Nephron progenitor cell (in vitro differentiated cells): ENCODE results near the gene ABCC11.

ENCODE experiments used
- DNase-seq: peaks from one replicate; pipeline ENCODE4 v3.0.0; 2021
- H3K27ac Mint-ChIP-seq: 2 replicates; pipeline ENCODE4 v1.8.0; 2021; ENCODE audit warnings: mild to moderate bottlenecking, moderate library complexity, mixed read lengths
- H3K27me3 Mint-ChIP-seq: 2 replicates; pipeline ENCODE4 v1.8.0; 2021; ENCODE audit warnings: mild to moderate bottlenecking, low read depth, mixed read lengths; ENCODE audit not compliant: poor library complexity
- H3K36me3 Mint-ChIP-seq: 2 replicates; pipeline ENCODE4 v1.8.0; 2021; ENCODE audit warnings: low read depth, mixed read lengths
- H3K4me1 Mint-ChIP-seq: 2 replicates; pipeline ENCODE4 v1.8.0; 2021; ENCODE audit warnings: mixed read lengths
- H3K4me3 Mint-ChIP-seq: 2 replicates; pipeline ENCODE4 v1.8.0; 2021; ENCODE audit warnings: mild to moderate bottlenecking, moderate library complexity, mixed read lengths
- H3K9me3 Mint-ChIP-seq: 2 replicates; pipeline ENCODE4 v1.8.0; 2021; ENCODE audit warnings: mild to moderate bottlenecking, moderate library complexity, mixed read lengths
- TF ChIP-seq, protein P1 (sequence below): fragments of 200-600 bp; sonication (generic); IDR thresholded peaks from 2 replicates; pipeline ENCODE4 v1.5.0; 2021; ENCODE audit warnings: antibody characterized with exemption

Gene ABCC11

DNA sequence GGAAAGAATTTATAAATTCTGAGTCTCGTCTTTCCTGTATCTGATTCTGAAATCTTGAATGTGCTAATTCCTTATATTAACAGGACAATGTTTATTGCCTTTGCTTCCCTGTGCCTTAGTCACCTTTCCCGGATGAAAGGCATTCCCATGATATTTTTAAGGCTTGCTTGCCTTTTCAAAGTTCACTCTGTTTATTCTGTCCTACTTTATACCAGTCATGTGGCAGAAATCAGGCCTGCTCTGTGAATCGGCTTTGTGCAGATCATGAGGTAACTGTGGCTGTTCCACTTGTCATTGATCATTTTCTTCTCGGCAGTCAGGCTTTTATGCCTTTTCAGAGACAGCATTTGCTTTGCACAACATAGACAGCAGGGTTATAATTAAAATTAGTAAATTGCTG is 28.8 kb upstream of the ABCC11 start:
- Mint-ChIP-seq H3K27ac (no peak overlapping the region), H3K9me3 (no peaks in the 10 kb centered on the region), H3K4me3 (no peak overlapping the region), H3K4me1 (peaks cover 24% of the 10 kb centered on the region), H3K27me3 (no peaks in the 10 kb centered on the region), H3K36me3 (peaks cover 19% of the 10 kb centered on the region)
- no peak for DNase-seq
- TF ChIP-seq, protein P1, sequence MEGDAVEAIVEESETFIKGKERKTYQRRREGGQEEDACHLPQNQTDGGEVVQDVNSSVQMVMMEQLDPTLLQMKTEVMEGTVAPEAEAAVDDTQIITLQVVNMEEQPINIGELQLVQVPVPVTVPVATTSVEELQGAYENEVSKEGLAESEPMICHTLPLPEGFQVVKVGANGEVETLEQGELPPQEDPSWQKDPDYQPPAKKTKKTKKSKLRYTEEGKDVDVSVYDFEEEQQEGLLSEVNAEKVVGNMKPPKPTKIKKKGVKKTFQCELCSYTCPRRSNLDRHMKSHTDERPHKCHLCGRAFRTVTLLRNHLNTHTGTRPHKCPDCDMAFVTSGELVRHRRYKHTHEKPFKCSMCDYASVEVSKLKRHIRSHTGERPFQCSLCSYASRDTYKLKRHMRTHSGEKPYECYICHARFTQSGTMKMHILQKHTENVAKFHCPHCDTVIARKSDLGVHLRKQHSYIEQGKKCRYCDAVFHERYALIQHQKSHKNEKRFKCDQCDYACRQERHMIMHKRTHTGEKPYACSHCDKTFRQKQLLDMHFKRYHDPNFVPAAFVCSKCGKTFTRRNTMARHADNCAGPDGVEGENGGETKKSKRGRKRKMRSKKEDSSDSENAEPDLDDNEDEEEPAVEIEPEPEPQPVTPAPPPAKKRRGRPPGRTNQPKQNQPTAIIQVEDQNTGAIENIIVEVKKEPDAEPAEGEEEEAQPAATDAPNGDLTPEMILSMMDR, result no peak

DNA sequence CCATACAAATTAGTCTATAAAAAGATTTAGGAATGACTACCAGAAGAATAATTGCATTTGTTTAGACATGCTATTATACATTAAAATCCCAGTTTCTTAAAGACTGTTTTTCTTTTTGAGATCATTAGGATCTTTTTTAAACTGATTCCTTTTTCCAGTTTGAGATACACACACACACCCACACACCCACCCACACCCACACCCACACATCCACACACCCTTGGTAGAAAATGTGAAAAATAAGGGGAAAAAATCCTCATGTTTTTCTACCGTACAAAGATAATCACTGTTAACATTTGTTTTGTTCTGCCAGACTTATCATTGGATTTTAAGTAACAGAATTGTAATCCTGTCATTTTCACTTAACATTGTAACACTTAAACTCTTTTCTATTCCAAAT is 27.1 kb upstream of the ABCC11 start:
- DNase-seq, result no peak
- Mint-ChIP-seq H3K4me1 (peaks cover 19% of the 10 kb centered on the region), H3K27me3 (no peaks in the 10 kb centered on the region), H3K9me3 (no peaks in the 10 kb centered on the region), H3K36me3 (peaks cover 23% of the 10 kb centered on the region), H3K27ac (no peak overlapping the region), H3K4me3 (no peak overlapping the region)
- TF ChIP-seq, protein P1, result no peak

DNA sequence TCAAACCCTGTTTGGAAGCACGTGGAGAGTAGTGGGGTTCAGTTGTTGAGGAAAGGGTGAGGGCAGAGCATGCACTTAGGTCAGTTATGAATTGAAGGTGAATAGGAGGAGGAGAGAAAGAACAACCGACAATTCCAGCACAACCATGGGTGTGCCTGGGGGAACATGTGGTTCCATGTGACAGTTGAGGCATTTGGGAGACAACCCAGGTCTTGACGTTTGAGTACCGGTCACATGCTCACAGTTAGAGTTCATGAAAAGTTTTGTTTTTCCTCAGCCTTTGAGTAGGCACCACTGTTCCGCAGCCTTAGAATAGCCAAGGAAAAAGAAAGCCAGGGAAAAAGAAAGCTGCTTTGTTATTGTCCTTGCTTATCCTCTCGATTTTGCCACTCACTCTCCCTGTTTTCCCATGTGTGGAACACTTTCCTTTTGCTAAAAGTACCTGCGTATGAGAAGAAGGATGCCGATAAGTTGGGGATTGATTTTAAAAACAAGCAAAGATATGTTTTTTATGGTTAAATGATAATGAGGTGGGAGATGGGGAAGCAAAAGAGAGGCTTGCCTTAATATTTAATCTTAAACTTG is 25.6 kb upstream of the ABCC11 start:
- TF ChIP-seq, protein P1, result no peak
- Mint-ChIP-seq H3K27ac (peak overlapping the region; percentile 15), H3K27me3 (no peaks in the 10 kb centered on the region), H3K36me3 (peaks cover 17% of the 10 kb centered on the region), H3K9me3 (no peaks in the 10 kb centered on the region), H3K4me1 (peaks cover 9% of the 10 kb centered on the region), H3K4me3 (no peak overlapping the region)
- DNase-seq, result no peak

DNA sequence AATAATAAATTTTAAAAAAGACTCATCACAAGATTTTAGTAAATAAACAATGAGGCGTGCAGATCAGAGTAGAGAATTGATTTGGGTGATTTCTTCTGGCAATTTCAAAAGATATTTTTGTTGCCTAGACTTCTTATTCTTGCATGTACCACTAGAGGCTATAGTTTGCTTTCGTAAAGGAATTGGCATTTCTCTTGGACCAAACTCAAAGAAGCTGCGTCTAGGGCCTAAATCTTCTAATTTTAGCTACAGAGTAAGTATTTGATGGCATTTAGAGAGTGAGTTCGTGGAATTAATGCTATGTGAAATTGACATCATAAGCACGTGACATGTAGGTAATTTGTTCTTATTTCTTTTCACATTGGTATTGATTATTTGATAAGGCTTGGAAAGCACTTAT is 24.4 kb upstream of the ABCC11 start:
- Mint-ChIP-seq H3K4me1 (no peaks in the 10 kb centered on the region), H3K9me3 (no peaks in the 10 kb centered on the region), H3K36me3 (peaks cover 5% of the 10 kb centered on the region), H3K4me3 (no peak overlapping the region), H3K27me3 (no peaks in the 10 kb centered on the region), H3K27ac (no peak overlapping the region)
- TF ChIP-seq, protein P1, result no peak
- no peak for DNase-seq

DNA sequence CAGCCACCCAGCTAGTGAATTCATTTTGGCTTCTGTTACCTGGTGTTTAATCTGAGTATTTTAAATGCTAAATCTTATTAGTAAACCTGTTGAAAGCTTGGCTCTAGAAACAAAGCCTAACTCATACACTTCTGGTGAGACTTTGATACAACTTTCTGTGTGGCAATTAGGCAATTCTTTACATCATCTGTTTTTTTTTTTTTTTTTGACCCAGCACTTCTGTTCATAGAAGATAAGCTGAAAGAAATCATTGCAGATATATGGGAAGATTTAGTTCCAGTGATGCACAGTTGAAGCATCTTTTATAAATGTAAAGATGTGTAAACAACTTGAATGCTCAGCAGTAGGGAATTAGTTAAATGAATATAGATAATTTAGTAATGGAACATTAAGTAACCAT is 21.7 kb upstream of the ABCC11 start:
- TF ChIP-seq, protein P1, result no peak
- H3K4me1 Mint-ChIP-seq, result no peaks in the 10 kb centered on the region
- H3K27ac Mint-ChIP-seq, result no peak overlapping the region
- no peak for DNase-seq
- H3K4me3 Mint-ChIP-seq, result no peak overlapping the region
- H3K27me3 Mint-ChIP-seq, result no peaks in the 10 kb centered on the region
- peaks cover 26% of the 10 kb centered on the region for H3K36me3 Mint-ChIP-seq
- H3K9me3 Mint-ChIP-seq, result no peaks in the 10 kb centered on the region

- H3K36me3 Mint-ChIP-seq, result peaks cover 73% of the 10 kb centered on the region
- TF ChIP-seq, protein P1, result no peak
- DNase-seq, result no peak
- H3K9me3 Mint-ChIP-seq, result peaks cover 3% of the 10 kb centered on the region
- no peak overlapping the region for H3K4me3 Mint-ChIP-seq
- no peak overlapping the region for H3K27ac Mint-ChIP-seq
- H3K27me3 Mint-ChIP-seq, result no peaks in the 10 kb centered on the region
- no peaks in the 10 kb centered on the region for H3K4me1 Mint-ChIP-seq
Measured at GRCh38 chr16:48262631-48263030, 15.3 kb upstream of the ABCC11 start.
